Neuronal stem cell (in vitro differentiated cells): Measurements from ENCODE around the gene LGALS9C.
"Not testable (repeated sequence)": the region's sequence is repeated elsewhere in the genome, so short reads cannot be mapped to it uniquely, and the experiment has no call there.

ENCODE experiments used
- DNase-seq: peaks from one replicate; pipeline ENCODE4 v3.0.0-alpha.2; 2013; ENCODE audit warnings: low spot score
- H2AFZ ChIP-seq: one replicate; pipeline ENCODE4 v1.6.1; 2013; ENCODE audit warnings: mild to moderate bottlenecking, low read length, inconsistent platforms
- H2AK5ac ChIP-seq: 2 replicates; pipeline ENCODE4 v1.6.1; 2013; ENCODE audit warnings: low read depth, mild to moderate bottlenecking, inconsistent platforms, low read length, moderate library complexity, mixed read lengths
- H2BK120ac ChIP-seq: 2 replicates; pipeline ENCODE4 v1.6.1; 2013; ENCODE audit warnings: low read depth, mild to moderate bottlenecking, inconsistent platforms, low read length, moderate library complexity, mixed read lengths
- H2BK12ac ChIP-seq: one replicate; pipeline ENCODE4 v1.6.1; 2013; ENCODE audit warnings: low read length, inconsistent platforms
- H2BK15ac ChIP-seq: 2 replicates; pipeline ENCODE4 v1.6.1; 2013; ENCODE audit warnings: mild to moderate bottlenecking, low read length, inconsistent platforms, mixed read lengths
- H2BK5ac ChIP-seq: one replicate; pipeline ENCODE4 v1.6.1; 2013; ENCODE audit warnings: inconsistent platforms, mild to moderate bottlenecking, low read length, moderate library complexity
- H3K14ac ChIP-seq: one replicate; pipeline ENCODE4 v1.6.1; 2013; ENCODE audit warnings: low read length, inconsistent platforms
- H3K18ac ChIP-seq: 2 replicates; pipeline ENCODE4 v1.6.1; 2013; ENCODE audit warnings: low read length, inconsistent platforms
- H3K23ac ChIP-seq: 2 replicates; pipeline ENCODE4 v1.6.1; 2013; ENCODE audit warnings: low read depth, mild to moderate bottlenecking, mixed read lengths, low read length, inconsistent platforms; ENCODE audit not compliant: poor library complexity
- H3K27ac ChIP-seq: replicated peaks from 3 replicates; pipeline ENCODE4 v1.5.1; 2013; ENCODE audit warnings: low read length, inconsistent platforms
- H3K27me3 ChIP-seq, 3 experiments: 2 replicates each; pipeline ENCODE4 v1.6.1; 2013; ENCODE audit warnings: low read length in 3 of 3, mild to moderate bottlenecking in 2 of 3, inconsistent platforms in 1 of 3, low read depth in 1 of 3, mixed read lengths in 1 of 3, moderate library complexity in 1 of 3; ENCODE audit not compliant: control insufficient read depth in 3 of 3, insufficient read depth in 3 of 3
- H3K36me3 ChIP-seq, 2 donors: replicated peaks in 1 of 2; 2 replicates each; pipeline ENCODE4 v1.6.1; 2013; ENCODE audit warnings: low read length in 2 of 2; ENCODE audit not compliant: control insufficient read depth in 2 of 2, insufficient read depth in 2 of 2
- H3K4ac ChIP-seq: 2 replicates; pipeline ENCODE4 v1.6.1; 2013; ENCODE audit warnings: inconsistent platforms, mild to moderate bottlenecking, low read length, moderate library complexity
- H3K4me1 ChIP-seq, 2 donors: 1 replicate in 1 of 2; 2 replicates in 1 of 2; pipeline ENCODE4 v1.6.1; 2013; ENCODE audit warnings: low read length in 2 of 2, low read depth in 1 of 2; ENCODE audit not compliant: control insufficient read depth in 2 of 2, insufficient read depth in 1 of 2
- H3K4me2 ChIP-seq: one replicate; pipeline ENCODE4 v1.6.1; 2013; ENCODE audit warnings: mild to moderate bottlenecking, low read length, inconsistent platforms; ENCODE audit not compliant: insufficient read depth, poor library complexity, severe bottlenecking
- H3K4me3 ChIP-seq, 2 donors: 2 replicates each; pipeline ENCODE4 v1.5.1; 2013; ENCODE audit warnings: low read length in 2 of 2, mild to moderate bottlenecking in 2 of 2, inconsistent platforms in 1 of 2, moderate library complexity in 1 of 2
- H3K79me1 ChIP-seq: one replicate; pipeline ENCODE4 v1.6.1; 2013; ENCODE audit warnings: low read depth, mild to moderate bottlenecking, inconsistent platforms, low read length, moderate library complexity
- H3K9ac ChIP-seq: one replicate; pipeline ENCODE4 v1.6.1; 2013; ENCODE audit warnings: mild to moderate bottlenecking, low read depth, low read length, inconsistent platforms; ENCODE audit not compliant: poor library complexity
- H3K9me3 ChIP-seq, 2 donors: replicated peaks in 1 of 2; 2 replicates each; pipeline versions ENCODE3 to v1.6.1; 2013; ENCODE audit warnings: low read length in 2 of 2, mild to moderate bottlenecking in 2 of 2, inconsistent platforms in 1 of 2, low read depth in 1 of 2, mixed read lengths in 1 of 2, moderate library complexity in 1 of 2; ENCODE audit not compliant: control insufficient read depth in 2 of 2, insufficient read depth in 1 of 2
- H4K8ac ChIP-seq: one replicate; pipeline ENCODE4 v1.6.1; 2013; ENCODE audit warnings: low read depth, mild to moderate bottlenecking, inconsistent platforms, low read length, moderate library complexity
- H4K91ac ChIP-seq: one replicate; pipeline ENCODE4 v1.6.1; 2013; ENCODE audit warnings: low read length, low read depth, mild to moderate bottlenecking, inconsistent platforms; ENCODE audit not compliant: poor library complexity
- WGBS, 2 donors: extraction: QIAGEN DNeasy Blood & Tissue Kit; methylation state at CpG; one replicate each; pipeline ENCODE4 v1.1.7; 2013; ENCODE audit warnings: missing lambda C conversion rate in 2 of 2, mixed read lengths in 1 of 2; ENCODE audit not compliant: insufficient read length in 2 of 2, insufficient replicate concordance in 1 of 2; ENCODE audit errors: extremely low coverage in 2 of 2; 5-methylcytosine and 5-hydroxymethylcytosine counted together

The LGALS9C gene

DNA sequence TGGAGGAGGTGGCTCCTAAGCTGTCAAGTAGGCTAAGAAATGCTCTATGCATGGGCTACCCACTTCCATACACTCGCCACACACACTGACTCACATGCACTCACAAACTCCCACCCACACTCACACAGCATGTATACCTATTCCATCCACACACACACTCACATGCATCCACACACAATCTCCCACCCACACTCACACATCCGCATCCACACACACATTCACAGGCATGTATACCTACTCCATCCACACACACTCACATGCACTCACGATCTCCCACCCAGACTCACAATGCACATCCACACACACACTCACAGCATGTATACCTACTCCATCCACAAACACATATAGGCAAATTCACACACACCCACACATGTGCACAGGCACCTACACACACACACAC lies 32.1 kb downstream of the LGALS9C start:
- not testable (repeated sequence) for H3K4me1 ChIP-seq, H2AFZ ChIP-seq, DNase-seq, H3K36me3 ChIP-seq, H3K79me1 ChIP-seq, H3K23ac ChIP-seq, H3K18ac ChIP-seq, H3K4ac ChIP-seq, H3K27me3 ChIP-seq, H3K14ac ChIP-seq, H2BK5ac ChIP-seq, H2AK5ac ChIP-seq, H3K9me3 ChIP-seq, H3K4me3 ChIP-seq, H3K4me2 ChIP-seq, H4K91ac ChIP-seq, H3K27ac ChIP-seq, H2BK15ac ChIP-seq, H4K8ac ChIP-seq, H2BK12ac ChIP-seq, H2BK120ac ChIP-seq, H3K9ac ChIP-seq
- no CpG with 5 or more reads among the region's 3 CpGs for WGBS, 2 donors

DNA sequence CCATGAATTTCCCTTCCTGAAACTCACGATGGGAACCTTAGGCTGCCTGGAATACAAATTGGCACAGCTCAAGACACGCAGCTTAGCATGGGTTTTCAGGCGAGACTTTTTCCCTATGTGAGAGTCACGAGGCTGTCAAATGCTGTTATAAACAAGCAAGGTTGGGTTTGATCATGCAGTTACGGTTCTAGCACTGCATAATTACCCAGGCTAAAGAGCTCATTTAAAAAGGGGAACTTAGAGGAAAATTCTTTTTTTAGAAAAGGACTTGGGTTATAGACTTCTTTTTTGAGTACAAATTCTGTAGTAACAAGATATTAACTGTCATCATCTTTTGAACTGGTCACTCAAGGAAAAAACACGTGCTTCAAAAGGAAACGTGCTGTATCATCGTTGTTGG lies 44.5 kb downstream of the LGALS9C start:
- not testable (repeated sequence) for H3K79me1 ChIP-seq, H3K4me2 ChIP-seq, H2BK5ac ChIP-seq, H2AFZ ChIP-seq, DNase-seq, H3K36me3 ChIP-seq, H3K4ac ChIP-seq, H3K9me3 ChIP-seq, H4K8ac ChIP-seq, H2BK120ac ChIP-seq, H2AK5ac ChIP-seq, H3K27ac ChIP-seq, H3K4me1 ChIP-seq, H3K4me3 ChIP-seq, H3K9ac ChIP-seq, H3K27me3 ChIP-seq, H3K18ac ChIP-seq, H2BK12ac ChIP-seq, H3K14ac ChIP-seq, H3K23ac ChIP-seq, H4K91ac ChIP-seq, H2BK15ac ChIP-seq
- no CpG with 5 or more reads among the region's 8 CpGs for WGBS, 2 donors

DNA sequence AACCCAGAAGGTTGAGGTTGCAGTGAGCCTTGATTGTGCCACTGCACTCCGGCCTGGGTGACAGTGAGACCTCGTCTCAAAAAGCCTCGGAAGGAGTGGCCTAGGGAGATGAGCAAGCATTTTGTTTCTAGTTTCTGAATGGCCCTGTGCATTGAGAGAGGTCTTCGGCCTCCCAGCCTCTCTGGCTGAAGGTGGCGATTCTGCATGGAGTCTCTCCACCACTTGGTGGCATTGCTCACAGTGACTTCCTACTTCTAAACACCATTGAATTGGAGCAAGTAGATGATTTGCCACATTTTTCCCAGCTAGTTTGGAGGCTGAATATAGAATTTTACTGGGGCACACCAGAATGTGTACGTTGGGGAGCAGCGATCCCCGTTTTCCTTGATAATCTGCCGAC lies 48.4 kb downstream of the LGALS9C start:
- not testable (repeated sequence) for H3K27ac ChIP-seq, DNase-seq, H2AFZ ChIP-seq, H3K23ac ChIP-seq, H3K9ac ChIP-seq, H3K14ac ChIP-seq, H2BK5ac ChIP-seq, H3K9me3 ChIP-seq, H4K8ac ChIP-seq, H3K18ac ChIP-seq, H2BK12ac ChIP-seq, H3K79me1 ChIP-seq, H4K91ac ChIP-seq, H3K4me3 ChIP-seq, H2BK120ac ChIP-seq, H2AK5ac ChIP-seq, H3K36me3 ChIP-seq, H3K4me1 ChIP-seq, H3K27me3 ChIP-seq, H3K4ac ChIP-seq, H3K4me2 ChIP-seq, H2BK15ac ChIP-seq
- no CpG with 5 or more reads among the region's 9 CpGs for WGBS, 2 donors

DNA sequence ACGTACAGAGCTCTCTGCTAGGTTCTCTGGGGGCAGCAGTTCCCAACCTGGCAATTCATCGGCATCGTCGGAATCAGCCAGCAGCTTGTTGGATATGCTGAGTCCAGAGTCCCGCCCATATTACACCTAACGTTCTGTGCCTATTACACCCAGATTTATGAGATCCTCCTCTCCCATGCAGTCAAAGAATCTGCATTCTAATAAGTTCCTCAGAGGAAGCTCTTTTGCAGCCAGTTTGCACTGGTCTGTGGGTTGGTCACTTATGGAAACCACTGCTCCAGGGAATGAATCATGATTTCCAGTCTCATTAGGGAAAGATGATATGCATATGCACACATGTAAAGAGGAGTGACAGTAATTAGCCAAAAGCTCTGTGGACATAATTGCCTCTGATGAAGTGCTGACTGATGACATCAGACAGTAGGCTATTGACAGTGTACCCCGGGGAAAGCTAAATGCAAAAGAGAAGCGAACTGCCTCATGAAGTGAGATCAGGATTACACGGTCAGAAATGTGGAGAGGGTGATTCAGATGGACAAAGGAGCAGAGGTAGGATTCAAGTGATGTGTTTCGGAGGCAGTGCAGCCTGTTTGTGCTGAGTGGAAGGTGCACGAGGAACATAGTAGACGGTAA lies 49.7 kb downstream of the LGALS9C start:
- H3K79me1 ChIP-seq, H3K27ac ChIP-seq: not testable (repeated sequence)

More for the DNA sequence above, 49.7 kb downstream of the LGALS9C start:
- H2BK12ac ChIP-seq, H4K91ac ChIP-seq, H2BK5ac ChIP-seq, H3K9me3 ChIP-seq, H3K4me3 ChIP-seq, H3K4me1 ChIP-seq, H3K14ac ChIP-seq, DNase-seq, H3K4ac ChIP-seq, H2AK5ac ChIP-seq, H3K9ac ChIP-seq, H2BK15ac ChIP-seq, H3K23ac ChIP-seq, H3K27me3 ChIP-seq, H4K8ac ChIP-seq, H3K36me3 ChIP-seq, H3K4me2 ChIP-seq, H2BK120ac ChIP-seq, H2AFZ ChIP-seq, H3K18ac ChIP-seq: not testable (repeated sequence)
- no CpG with 5 or more reads among the region's 12 CpGs for WGBS, 2 donors
